ENCODE data around the gene MEIOSIN. TPM values are rescaled to one million over a fixed set of nuclear protein-coding genes. Genes with fewer than 3 reads are reported as not detected.

Gene MEIOSIN
- total and polyA plus RNA-seq, 2 of the 13 experiments (the other 11 are each of a cell fraction or from before 2014, with no cell fraction given): not detected

DNA sequence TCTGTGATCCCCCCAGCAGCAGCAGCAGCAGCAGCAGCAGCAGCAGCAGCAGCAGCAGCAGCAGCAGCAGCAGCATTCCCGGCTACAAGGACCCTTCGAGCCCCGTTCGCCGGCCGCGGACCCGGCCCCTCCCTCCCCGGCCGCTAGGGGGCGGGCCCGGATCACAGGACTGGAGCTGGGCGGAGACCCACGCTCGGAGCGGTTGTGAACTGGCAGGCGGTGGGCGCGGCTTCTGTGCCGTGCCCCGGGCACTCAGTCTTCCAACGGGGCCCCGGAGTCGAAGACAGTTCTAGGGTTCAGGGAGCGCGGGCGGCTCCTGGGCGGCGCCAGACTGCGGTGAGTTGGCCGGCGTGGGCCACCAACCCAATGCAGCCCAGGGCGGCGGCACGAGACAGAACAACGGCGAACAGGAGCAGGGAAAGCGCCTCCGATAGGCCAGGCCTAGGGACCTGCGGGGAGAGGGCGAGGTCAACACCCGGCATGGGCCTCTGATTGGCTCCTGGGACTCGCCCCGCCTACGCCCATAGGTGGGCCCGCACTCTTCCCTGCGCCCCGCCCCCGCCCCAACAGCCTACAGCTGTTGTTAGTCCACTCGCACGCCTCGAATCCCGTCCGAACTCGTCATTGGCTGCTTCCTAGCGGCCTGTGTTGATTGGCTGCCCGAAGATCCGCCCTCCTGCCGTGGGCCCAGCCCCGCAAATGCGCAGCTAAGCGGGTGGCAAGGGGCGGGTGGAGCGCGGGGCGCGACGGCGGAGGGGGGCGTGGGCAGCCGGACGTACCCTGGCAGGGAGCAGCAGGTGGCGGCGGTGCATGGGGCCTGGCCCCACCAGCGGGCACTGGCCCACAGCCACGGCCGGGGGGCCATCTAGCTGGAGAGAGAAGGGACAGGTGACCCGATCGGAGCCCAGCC lies 37.2 kb downstream of the MEIOSIN start (continued):
- TF ChIP-seq, protein P1, sequence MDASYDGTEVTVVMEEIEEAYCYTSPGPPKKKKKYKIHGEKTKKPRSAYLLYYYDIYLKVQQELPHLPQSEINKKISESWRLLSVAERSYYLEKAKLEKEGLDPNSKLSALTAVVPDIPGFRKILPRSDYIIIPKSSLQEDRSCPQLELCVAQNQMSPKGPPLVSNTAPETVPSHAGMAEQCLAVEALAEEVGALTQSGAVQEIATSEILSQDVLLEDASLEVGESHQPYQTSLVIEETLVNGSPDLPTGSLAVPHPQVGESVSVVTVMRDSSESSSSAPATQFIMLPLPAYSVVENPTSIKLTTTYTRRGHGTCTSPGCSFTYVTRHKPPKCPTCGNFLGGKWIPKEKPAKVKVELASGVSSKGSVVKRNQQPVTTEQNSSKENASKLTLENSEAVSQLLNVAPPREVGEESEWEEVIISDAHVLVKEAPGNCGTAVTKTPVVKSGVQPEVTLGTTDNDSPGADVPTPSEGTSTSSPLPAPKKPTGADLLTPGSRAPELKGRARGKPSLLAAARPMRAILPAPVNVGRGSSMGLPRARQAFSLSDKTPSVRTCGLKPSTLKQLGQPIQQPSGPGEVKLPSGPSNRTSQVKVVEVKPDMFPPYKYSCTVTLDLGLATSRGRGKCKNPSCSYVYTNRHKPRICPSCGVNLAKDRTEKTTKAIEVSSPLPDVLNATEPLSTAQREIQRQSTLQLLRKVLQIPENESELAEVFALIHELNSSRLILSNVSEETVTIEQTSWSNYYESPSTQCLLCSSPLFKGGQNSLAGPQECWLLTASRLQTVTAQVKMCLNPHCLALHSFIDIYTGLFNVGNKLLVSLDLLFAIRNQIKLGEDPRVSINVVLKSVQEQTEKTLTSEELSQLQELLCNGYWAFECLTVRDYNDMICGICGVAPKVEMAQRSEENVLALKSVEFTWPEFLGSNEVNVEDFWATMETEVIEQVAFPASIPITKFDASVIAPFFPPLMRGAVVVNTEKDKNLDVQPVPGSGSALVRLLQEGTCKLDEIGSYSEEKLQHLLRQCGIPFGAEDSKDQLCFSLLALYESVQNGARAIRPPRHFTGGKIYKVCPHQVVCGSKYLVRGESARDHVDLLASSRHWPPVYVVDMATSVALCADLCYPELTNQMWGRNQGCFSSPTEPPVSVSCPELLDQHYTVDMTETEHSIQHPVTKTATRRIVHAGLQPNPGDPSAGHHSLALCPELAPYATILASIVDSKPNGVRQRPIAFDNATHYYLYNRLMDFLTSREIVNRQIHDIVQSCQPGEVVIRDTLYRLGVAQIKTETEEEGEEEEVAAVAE (CRISPR knock-in tag; IDR thresholded peaks at IDR 0.05; ENCODE audit: borderline replicate concordance): 0 out of 2 replicates have a peak, but pooled peaks have one; percentile 79
- TF ChIP-seq, protein P2, sequence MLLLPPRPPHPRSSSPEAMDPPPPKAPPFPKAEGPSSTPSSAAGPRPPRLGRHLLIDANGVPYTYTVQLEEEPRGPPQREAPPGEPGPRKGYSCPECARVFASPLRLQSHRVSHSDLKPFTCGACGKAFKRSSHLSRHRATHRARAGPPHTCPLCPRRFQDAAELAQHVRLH (CRISPR knock-in tag; IDR thresholded peaks at IDR 0.05; ENCODE audit: borderline replicate concordance, low read depth): peak; percentile 74; the same call in 1 of the 2 replicates
- TF ChIP-seq BHLHE40 (IDR thresholded peaks at IDR 0.05; ENCODE audit: low read length) (peak; percentile 76; the same call in 1 of the 2 replicates), ZNF598 (CRISPR knock-in tag; IDR thresholded peaks at IDR 0.05; ENCODE audit: borderline replicate concordance) (peak; percentile 95), NFKB2 (CRISPR knock-in tag; IDR thresholded peaks at IDR 0.05; ENCODE audit: borderline replicate concordance) (peak; percentile 85; the same call in 1 of the 2 replicates), ZNF383 (CRISPR knock-in tag; IDR thresholded peaks at IDR 0.05; ENCODE audit: borderline replicate concordance) (no peak), ZNF264 (CRISPR knock-in tag; IDR thresholded peaks at IDR 0.05) (peak; percentile 24; the same call in 1 of the 2 replicates), ZNF543 (CRISPR knock-in tag; IDR thresholded peaks at IDR 0.05) (no peak), FOXK1 (CRISPR knock-in tag; IDR thresholded peaks at IDR 0.05; ENCODE audit: borderline replicate concordance, low read depth) (peak; percentile 75), ZFY (CRISPR knock-in tag; IDR thresholded peaks at IDR 0.05) (peak; percentile 90), PHF5A (CRISPR knock-in tag; IDR thresholded peaks at IDR 0.05; ENCODE audit: low read depth, unreplicated experiment) (peak; percentile 78), REPIN1 (CRISPR knock-in tag; IDR thresholded peaks at IDR 0.05; ENCODE audit: borderline replicate concordance, low read depth) (peak; percentile 20; the same call in 1 of the 2 replicates), JUNB (CRISPR knock-in tag; IDR thresholded peaks at IDR 0.05; ENCODE audit: borderline replicate concordance) (no peak), MYC (CRISPR knock-in tag; IDR thresholded peaks at IDR 0.05; ENCODE audit: borderline replicate concordance) (peak; percentile 71), MAZ (IDR thresholded peaks at IDR 0.05; ENCODE audit: borderline replicate concordance, low read depth, low read length) (peak; percentile 83), MAZ (CRISPR knock-in tag; IDR thresholded peaks at IDR 0.05; ENCODE audit: low read depth) (peak; percentile 85), TEAD2 (CRISPR knock-in tag; IDR thresholded peaks at IDR 0.05) (0 out of 2 replicates have a peak, but pooled peaks have one; percentile 58), ZZZ3 (CRISPR knock-in tag; IDR thresholded peaks at IDR 0.05; ENCODE audit: borderline replicate concordance) (peak; percentile 41; the same call in 1 of the 2 replicates)
- TF ChIP-seq, protein P3, sequence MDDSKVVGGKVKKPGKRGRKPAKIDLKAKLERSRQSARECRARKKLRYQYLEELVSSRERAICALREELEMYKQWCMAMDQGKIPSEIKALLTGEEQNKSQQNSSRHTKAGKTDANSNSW (CRISPR knock-in tag; IDR thresholded peaks at IDR 0.05; ENCODE audit: borderline replicate concordance): no peak; the same call in 1 of the 2 replicates
- TF ChIP-seq, protein P4, sequence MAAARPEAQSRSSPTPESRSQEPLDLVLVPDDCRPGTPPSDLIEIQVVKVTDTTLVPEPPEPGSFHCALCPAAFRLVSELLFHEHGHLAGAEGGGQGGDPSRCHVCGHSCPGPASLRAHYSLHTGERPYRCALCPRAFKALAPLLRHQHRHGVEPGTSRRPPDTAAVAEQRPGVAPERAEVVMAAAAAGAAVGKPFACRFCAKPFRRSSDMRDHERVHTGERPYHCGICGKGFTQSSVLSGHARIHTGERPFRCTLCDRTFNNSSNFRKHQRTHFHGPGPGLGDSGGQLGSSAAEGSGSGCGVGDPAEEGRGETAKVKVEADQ (CRISPR knock-in tag; IDR thresholded peaks at IDR 0.05; ENCODE audit: borderline replicate concordance): peak; percentile 96
- TF ChIP-seq, protein P5, sequence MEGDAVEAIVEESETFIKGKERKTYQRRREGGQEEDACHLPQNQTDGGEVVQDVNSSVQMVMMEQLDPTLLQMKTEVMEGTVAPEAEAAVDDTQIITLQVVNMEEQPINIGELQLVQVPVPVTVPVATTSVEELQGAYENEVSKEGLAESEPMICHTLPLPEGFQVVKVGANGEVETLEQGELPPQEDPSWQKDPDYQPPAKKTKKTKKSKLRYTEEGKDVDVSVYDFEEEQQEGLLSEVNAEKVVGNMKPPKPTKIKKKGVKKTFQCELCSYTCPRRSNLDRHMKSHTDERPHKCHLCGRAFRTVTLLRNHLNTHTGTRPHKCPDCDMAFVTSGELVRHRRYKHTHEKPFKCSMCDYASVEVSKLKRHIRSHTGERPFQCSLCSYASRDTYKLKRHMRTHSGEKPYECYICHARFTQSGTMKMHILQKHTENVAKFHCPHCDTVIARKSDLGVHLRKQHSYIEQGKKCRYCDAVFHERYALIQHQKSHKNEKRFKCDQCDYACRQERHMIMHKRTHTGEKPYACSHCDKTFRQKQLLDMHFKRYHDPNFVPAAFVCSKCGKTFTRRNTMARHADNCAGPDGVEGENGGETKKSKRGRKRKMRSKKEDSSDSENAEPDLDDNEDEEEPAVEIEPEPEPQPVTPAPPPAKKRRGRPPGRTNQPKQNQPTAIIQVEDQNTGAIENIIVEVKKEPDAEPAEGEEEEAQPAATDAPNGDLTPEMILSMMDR (CRISPR knock-in tag; IDR thresholded peaks at IDR 0.05): peak; percentile 94

Data from HepG2 (cell line).